PC-9 (cell line): ENCODE measurements around the gene CTIF. TPM values are rescaled to one million over a fixed set of nuclear protein-coding genes. Genes with fewer than 3 reads are reported as not detected.
A peak's percentile ranks its signal among the peaks of the same experiment; 100 is the strongest.

ENCODE experiments used
- BruUV-seq: library from RNA; stranded (reverse); fragments of 400-500 nt; replicated peaks from 2 replicates; lab custom pipeline; 2021; lab: Mats Ljungman, UMichigan
- CTCF ChIA-PET: fragments of 300-600 bp; sonication (Branson Sonifier 250); formaldehyde crosslinking; loops from one replicate; lab custom pipeline; 2022; ENCODE audit warnings: antibody characterized with exemption; lab: Charles Lee
- POLR2A ChIA-PET: fragments of 300-600 bp; sonication (Branson Sonifier 250); formaldehyde crosslinking; loops from one replicate; lab custom pipeline; 2022; ENCODE audit warnings: antibody characterized with exemption; ENCODE audit not compliant: unreplicated experiment; lab: Charles Lee
- DNase-seq, 2 experiments: peaks; one replicate each; pipeline versions ENCODE4 v3.0.0 to v3.0.0-alpha.2; 2015 to 2022; ENCODE audit warnings: mixed read lengths in 1 of 2
- H2AFZ ChIP-seq: fragments of 200-600 bp; sonication (generic); 2 replicates; pipeline ENCODE4 v1.8.1; 2017; ENCODE audit warnings: antibody characterized with exemption
- H3F3A ChIP-seq: fragments of 200-600 bp; sonication (generic); 2 replicates; pipeline ENCODE4 v1.8.1; 2017; ENCODE audit warnings: antibody characterized with exemption, mild to moderate bottlenecking, low read depth; ENCODE audit not compliant: insufficient read depth
- H3K27ac ChIP-seq: fragments of 200-600 bp; sonication (generic); 2 replicates; pipeline ENCODE4 v1.6.1; 2016; ENCODE audit warnings: mixed run types
- H3K27me3 ChIP-seq: fragments of 200-600 bp; sonication (generic); 2 replicates; pipeline ENCODE4 v1.6.1; 2016; ENCODE audit warnings: low read depth, mixed run types; ENCODE audit not compliant: insufficient read depth
- H3K36me3 ChIP-seq: fragments of 200-600 bp; sonication (generic); 2 replicates; pipeline ENCODE4 v1.6.1; 2016; ENCODE audit warnings: low read depth, mixed run types
- H3K4me1 ChIP-seq: fragments of 200-600 bp; sonication (generic); replicated peaks from 2 replicates; pipeline ENCODE4 v1.6.1; 2016; ENCODE audit warnings: mixed run types; ENCODE audit not compliant: insufficient read depth
- H3K4me2 ChIP-seq: fragments of 200-600 bp; sonication (generic); 2 replicates; pipeline ENCODE4 v1.6.1; 2017; ENCODE audit warnings: mixed run types
- H3K4me3 ChIP-seq: fragments of 200-600 bp; sonication (generic); 2 replicates; pipeline ENCODE4 v1.6.1; 2016; ENCODE audit warnings: mixed run types
- H3K79me2 ChIP-seq: fragments of 200-600 bp; sonication (generic); 2 replicates; pipeline ENCODE4 v1.6.1; 2017; ENCODE audit warnings: low read depth, mixed run types
- H3K9me2 ChIP-seq: fragments of 200-600 bp; sonication (generic); 2 replicates; pipeline ENCODE4 v1.8.1; 2017; ENCODE audit warnings: mild to moderate bottlenecking; ENCODE audit not compliant: insufficient read depth
- H3K9me3 ChIP-seq: fragments of 200-600 bp; sonication (generic); 2 replicates; pipeline ENCODE4 v1.8.1; 2016; ENCODE audit warnings: low read depth; ENCODE audit not compliant: insufficient read depth
- H4K20me1 ChIP-seq: fragments of 200-600 bp; sonication (generic); 2 replicates; pipeline ENCODE4 v1.8.1; 2017; ENCODE audit not compliant: insufficient read depth
- EZH2 ChIP-seq: fragments of 200-600 bp; sonication (generic); IDR thresholded peaks from 2 replicates; pipeline ENCODE4 v1.8.0; 2017; ENCODE audit warnings: antibody characterized with exemption, low read depth
- intact Hi-C: fragments of 100-400 bp; cut with micrococcal nuclease; formaldehyde crosslinking; loops from one replicate; pipeline ENCODE4 v1.10.0; 2022; ENCODE audit not compliant: unreplicated experiment
- total RNA-seq: library from RNA; stranded (reverse); gene quantifications from 2 replicates; pipeline ENCODE4 v1.2.3, GENCODE V29; 2021
- TF ChIP-seq, protein P1 (sequence below): fragments of 200-600 bp; sonication (generic); conservative IDR thresholded peaks from 2 replicates; pipeline ENCODE4 v1.6.1; 2017; ENCODE audit warnings: mixed run types, antibody characterized with exemption, mild to moderate bottlenecking, moderate library complexity

CTIF gene
- total RNA-seq, 1 experiment from 2014 or later, result 26.2 TPM

DNA sequence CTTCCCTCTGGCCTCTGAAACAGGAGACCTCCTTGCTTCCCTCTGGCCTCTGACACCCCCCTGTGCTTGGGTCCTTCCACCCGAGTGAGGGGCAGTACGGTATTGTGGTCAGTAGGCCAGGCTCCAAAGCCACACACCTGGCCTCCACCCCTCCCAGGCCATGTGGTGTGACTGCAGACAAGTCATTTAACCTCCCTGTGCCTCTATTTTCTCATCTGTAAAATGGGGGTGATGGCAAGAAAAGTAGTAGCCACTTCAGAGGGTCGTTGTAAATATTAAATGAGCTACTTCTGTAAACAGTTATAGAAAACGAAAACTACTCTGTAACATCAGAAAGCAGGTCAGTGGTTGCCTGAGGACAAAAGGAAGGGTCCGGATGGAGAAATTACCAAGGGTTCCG lies 337.8 kb downstream of the CTIF start:
- H3K4me3 ChIP-seq, result no peak overlapping the region
- no peak overlapping the region for H2AFZ ChIP-seq
- H3K36me3 ChIP-seq, result no peaks in the 10 kb centered on the region
- DNase-seq, result no peak
- no peak overlapping the region for H3K4me2 ChIP-seq
- CTCF ChIA-PET, result no interaction called here
- no TSS peak for BruUV-seq
- no peak overlapping the region for H3K27ac ChIP-seq
- POLR2A ChIA-PET, result no interaction called here
- H3K9me2 ChIP-seq, result no peaks in the 10 kb centered on the region
- H3K27me3 ChIP-seq, result no peaks in the 10 kb centered on the region
- no peaks in the 10 kb centered on the region for H4K20me1 ChIP-seq
- intact Hi-C loops, result no loop called here
- no peak for TF ChIP-seq EZH2
- TF ChIP-seq, protein P1, sequence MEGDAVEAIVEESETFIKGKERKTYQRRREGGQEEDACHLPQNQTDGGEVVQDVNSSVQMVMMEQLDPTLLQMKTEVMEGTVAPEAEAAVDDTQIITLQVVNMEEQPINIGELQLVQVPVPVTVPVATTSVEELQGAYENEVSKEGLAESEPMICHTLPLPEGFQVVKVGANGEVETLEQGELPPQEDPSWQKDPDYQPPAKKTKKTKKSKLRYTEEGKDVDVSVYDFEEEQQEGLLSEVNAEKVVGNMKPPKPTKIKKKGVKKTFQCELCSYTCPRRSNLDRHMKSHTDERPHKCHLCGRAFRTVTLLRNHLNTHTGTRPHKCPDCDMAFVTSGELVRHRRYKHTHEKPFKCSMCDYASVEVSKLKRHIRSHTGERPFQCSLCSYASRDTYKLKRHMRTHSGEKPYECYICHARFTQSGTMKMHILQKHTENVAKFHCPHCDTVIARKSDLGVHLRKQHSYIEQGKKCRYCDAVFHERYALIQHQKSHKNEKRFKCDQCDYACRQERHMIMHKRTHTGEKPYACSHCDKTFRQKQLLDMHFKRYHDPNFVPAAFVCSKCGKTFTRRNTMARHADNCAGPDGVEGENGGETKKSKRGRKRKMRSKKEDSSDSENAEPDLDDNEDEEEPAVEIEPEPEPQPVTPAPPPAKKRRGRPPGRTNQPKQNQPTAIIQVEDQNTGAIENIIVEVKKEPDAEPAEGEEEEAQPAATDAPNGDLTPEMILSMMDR, result no peak
- H3K9me3 ChIP-seq, result no peaks in the 10 kb centered on the region
- H3K4me1 ChIP-seq, result peaks cover 62% of the 10 kb centered on the region
- peaks cover 9% of the 10 kb centered on the region; the same call in 1 of the 2 replicates for H3F3A ChIP-seq
- H3K79me2 ChIP-seq, result no peaks in the 10 kb centered on the region

DNA sequence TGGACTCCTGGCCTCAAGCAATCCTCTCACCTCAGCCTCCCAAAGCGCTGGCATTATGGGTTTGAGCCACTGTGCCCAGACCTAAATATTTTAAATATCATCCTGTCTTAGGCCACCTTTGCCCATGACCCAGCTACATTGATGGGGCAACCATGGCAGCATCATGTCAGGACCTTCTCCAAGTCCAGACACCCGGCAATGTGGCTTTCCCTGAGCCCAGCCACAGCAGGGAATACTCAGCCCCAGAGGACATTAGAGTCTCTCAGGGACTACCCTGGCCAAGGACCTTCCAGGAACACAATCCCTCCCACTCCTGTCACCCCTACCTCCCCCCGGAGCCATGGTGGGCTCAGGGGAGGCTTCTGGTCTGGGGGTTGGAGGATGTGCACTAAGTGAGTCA lies 339.1 kb downstream of the CTIF start:
- Histone ChIP-seq H4K20me1 (no peaks in the 10 kb centered on the region), H3K9me3 (no peaks in the 10 kb centered on the region), H2AFZ (no peak overlapping the region), H3K36me3 (no peaks in the 10 kb centered on the region), H3K9me2 (no peaks in the 10 kb centered on the region), H3K27ac (peak overlapping the region; percentile 94), H3K4me1 (peaks cover 53% of the 10 kb centered on the region), H3K4me3 (peak overlapping the region; percentile 51; the same call in 1 of the 2 replicates), H3K27me3 (no peaks in the 10 kb centered on the region), H3F3A (peaks cover 2% of the 10 kb centered on the region; the same call in 1 of the 2 replicates), H3K79me2 (no peaks in the 10 kb centered on the region), H3K4me2 (peak overlapping the region; percentile 86)
- no peak for DNase-seq
- no TSS peak for BruUV-seq
- CTCF ChIA-PET, result no interaction called here
- POLR2A ChIA-PET, result no interaction called here
- TF ChIP-seq, protein P1, result no peak
- TF ChIP-seq EZH2, result no peak
- intact Hi-C loops, result loop anchor here (2.0 kb wide), 2 partner anchors 19 to 59 kb away; no protein-coding TSS in a partner anchor

DNA sequence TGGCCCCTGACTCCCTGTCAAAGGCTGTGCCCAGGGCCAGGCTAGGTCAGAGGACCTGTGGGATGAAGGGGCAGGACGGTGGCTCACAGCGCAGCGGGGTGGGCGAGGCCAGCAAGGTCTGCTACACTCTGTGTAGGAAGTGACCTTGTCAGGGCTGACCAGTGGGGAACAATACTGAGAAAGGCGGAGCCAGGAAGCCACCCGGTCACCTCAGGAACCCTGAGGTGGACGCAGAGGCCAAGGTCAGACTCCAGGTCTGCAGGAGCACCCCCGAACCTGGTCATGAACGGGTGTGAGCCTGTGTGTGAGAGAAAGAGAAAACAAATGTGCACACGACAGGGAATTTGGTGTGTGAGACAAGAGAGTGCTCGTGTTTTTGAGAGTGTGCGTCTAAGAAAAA lies 339.6 kb downstream of the CTIF start:
- Histone ChIP-seq H3K9me3 (no peaks in the 10 kb centered on the region), H3K4me3 (peak overlapping the region; percentile 51), H3K36me3 (no peaks in the 10 kb centered on the region), H3K9me2 (no peaks in the 10 kb centered on the region), H3K4me1 (peaks cover 47% of the 10 kb centered on the region), H3K4me2 (peak overlapping the region; percentile 86), H3K79me2 (no peaks in the 10 kb centered on the region), H3F3A (no peaks in the 10 kb centered on the region; the same call in 1 of the 2 replicates), H3K27me3 (no peaks in the 10 kb centered on the region), H4K20me1 (no peaks in the 10 kb centered on the region), H2AFZ (peak overlapping the region; percentile 59), H3K27ac (peak overlapping the region; percentile 94)
- TF ChIP-seq EZH2, result no peak
- TF ChIP-seq, protein P1, result no peak
- intact Hi-C loops, result loop anchor here (2.0 kb wide), 2 partner anchors 18 to 58 kb away; no protein-coding TSS in a partner anchor
- ChIA-PET CTCF (no interaction called here), POLR2A (no interaction called here)
- BruUV-seq, result no TSS peak
- DNase-seq, result peak; percentile 33 to 74
